Right atrium auricular region (tissue), 2 donors: ENCODE data around the gene GREM2. TPM values are rescaled to one million over a fixed set of nuclear protein-coding genes. Genes with fewer than 3 reads are reported as not detected.

ENCODE experiments used
- DNase-seq: peaks from one replicate; pipeline ENCODE4 v3.0.0-alpha.2; 2019; ENCODE audit warnings: low spot score
- H3K27ac ChIP-seq, 2 donors: fragments of 200-600 bp; sonication (generic); 1 replicate in 1 of 2; 2 replicates in 1 of 2; pipeline ENCODE4 v1.5.1; 2016 to 2019
- H3K27me3 ChIP-seq, 2 donors: fragments of 200-600 bp; sonication (generic); one replicate each; pipeline versions ENCODE4 v1.5.1 to v1.6.0; 2017 to 2019
- H3K36me3 ChIP-seq: fragments of 200-600 bp; sonication (generic); one replicate; pipeline ENCODE4 v1.5.1; 2016
- H3K4me1 ChIP-seq, 2 donors: fragments of 200-600 bp; sonication (generic); one replicate each; pipeline versions ENCODE4 v1.5.1 to v1.6.0; 2017 to 2019
- H3K4me3 ChIP-seq, 2 donors: fragments of 200-600 bp; sonication (generic); 1 replicate in 1 of 2; 2 replicates in 1 of 2; pipeline ENCODE4 v1.5.1; 2017 to 2019; ENCODE audit warnings: mild to moderate bottlenecking in 1 of 2, moderate library complexity in 1 of 2
- H3K9me3 ChIP-seq, 2 donors: fragments of 200-600 bp; sonication (generic); one replicate each; pipeline ENCODE4 v1.5.1; 2019
- CTCF ChIP-seq, 2 donors: fragments of 200-600 bp; sonication (generic); IDR thresholded peaks; one replicate each; pipeline ENCODE4 v1.5.1; 2019; ENCODE audit warnings: antibody characterized with exemption in 2 of 2
- total RNA-seq, 2 donors: library from RNA; depleted of rRNA; stranded (reverse); fragments of >200 nt; gene quantifications; one replicate each; pipeline ENCODE4 v1.1.0, GENCODE V29; 2016

Gene GREM2
- total RNA-seq, 2 donors from 2014 or later, result not detected

DNA sequence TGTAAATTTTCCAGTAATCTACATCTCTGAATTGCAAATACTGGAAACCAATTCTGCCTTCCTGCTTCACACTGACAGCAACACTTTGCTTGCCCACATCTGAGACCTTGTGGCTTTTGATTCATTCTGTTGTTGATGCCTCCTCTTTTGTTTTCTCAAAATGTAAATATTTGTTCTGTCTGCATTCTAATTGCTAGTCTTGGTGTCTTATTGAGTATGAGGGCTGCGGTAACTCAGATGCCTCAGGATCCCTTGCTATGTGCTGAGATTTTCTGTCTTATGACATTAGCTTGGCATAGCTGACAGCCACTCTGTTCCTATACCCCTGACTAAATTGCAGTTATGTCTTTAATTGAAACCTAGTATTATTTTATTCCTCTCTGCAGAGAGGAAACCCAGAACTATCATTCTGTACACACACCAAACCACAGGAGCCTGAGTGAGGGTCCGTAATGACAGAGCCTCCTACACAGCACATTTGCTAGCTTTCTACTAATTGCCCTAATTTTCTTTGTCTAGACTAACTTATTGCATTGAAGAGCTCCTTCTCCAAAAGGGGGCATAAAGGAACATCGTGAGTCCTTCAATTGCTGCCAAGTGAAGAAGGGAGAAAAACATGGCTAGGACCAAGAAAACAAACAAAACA lies 72.1 kb downstream of the GREM2 start:
- no peaks in the 10 kb centered on the region for H3K27me3 ChIP-seq
- H3K4me3 ChIP-seq, result no peak overlapping the region
- H3K4me1 ChIP-seq, result no peaks in the 10 kb centered on the region
- DNase-seq, result no peak
- H3K9me3 ChIP-seq, result no peaks in the 10 kb centered on the region
- no peaks in the 10 kb centered on the region for H3K36me3 ChIP-seq
- no peak for TF ChIP-seq CTCF (IDR thresholded peaks at IDR 0.05)
- no peak overlapping the region for H3K27ac ChIP-seq

DNA sequence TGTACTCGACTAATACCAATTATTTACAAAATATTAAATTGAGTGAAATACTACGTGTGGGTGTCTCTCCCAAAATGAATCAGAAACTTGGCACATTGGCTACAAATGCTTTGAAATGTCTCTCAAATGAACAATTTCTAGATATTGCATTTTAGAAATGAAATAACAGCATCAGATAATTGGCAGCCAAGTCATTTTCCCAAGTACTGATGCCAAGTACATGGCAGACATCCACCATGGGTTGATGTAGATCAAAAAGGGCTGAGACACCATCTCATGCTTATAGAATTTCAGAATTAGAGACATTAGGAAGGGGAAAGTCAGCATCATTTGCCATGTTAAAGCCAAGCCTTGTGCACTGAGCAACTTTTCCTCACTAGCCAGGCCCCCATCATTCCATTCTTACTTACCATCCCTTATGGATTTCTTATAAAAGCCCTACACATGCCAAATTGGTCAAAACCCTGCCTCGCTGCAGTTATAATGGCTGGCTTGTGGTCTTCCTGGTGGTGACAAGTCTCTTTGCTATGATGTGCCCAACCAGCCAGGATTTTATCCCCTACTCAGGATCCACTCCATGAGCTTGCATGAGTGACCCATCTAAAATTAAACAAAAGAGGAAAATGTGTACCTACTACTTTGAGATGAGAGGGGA lies 73.1 kb downstream of the GREM2 start:
- no peak overlapping the region for H3K27ac ChIP-seq
- no peak for TF ChIP-seq CTCF (IDR thresholded peaks at IDR 0.05)
- H3K9me3 ChIP-seq, result no peaks in the 10 kb centered on the region
- no peak for DNase-seq
- H3K4me1 ChIP-seq, result no peaks in the 10 kb centered on the region
- no peaks in the 10 kb centered on the region for H3K27me3 ChIP-seq
- H3K36me3 ChIP-seq, result no peaks in the 10 kb centered on the region
- H3K4me3 ChIP-seq, result no peak overlapping the region

DNA sequence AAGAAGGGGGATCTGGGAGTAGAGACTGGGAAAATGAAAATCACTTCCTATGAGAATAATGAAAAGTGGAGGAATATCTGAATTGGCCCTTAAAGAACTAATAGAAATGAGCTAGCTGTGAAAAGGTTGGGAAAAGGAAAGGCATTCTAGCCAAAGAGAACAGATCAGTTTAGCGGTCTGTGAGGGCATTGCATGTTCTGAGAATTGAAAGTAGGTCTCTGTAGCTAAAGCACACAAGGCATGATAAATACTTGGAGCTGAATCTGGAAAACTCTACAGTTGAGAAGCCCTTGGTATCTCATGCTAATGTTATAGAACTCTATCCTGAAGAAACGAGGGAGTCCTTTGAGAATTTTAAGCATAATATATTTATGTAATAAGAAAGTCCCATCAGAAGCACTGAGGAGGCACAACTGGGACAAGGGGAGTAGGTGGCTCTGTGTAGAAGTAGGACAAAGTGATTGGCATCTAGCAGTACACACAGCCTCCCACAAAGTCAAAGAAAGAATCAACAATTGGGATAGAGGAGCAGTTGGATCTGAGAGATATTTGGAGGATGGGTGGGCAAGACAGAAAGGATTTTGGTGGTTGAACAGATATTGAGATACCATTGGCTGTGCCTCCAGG lies 78.7 kb downstream of the GREM2 start:
- H3K4me1 ChIP-seq, result no peaks in the 10 kb centered on the region
- no peak overlapping the region for H3K4me3 ChIP-seq
- H3K36me3 ChIP-seq, result no peaks in the 10 kb centered on the region
- no peak overlapping the region for H3K27ac ChIP-seq
- no peak for TF ChIP-seq CTCF (IDR thresholded peaks at IDR 0.05)
- H3K9me3 ChIP-seq, result no peaks in the 10 kb centered on the region
- H3K27me3 ChIP-seq, result no peaks in the 10 kb centered on the region
- no peak for DNase-seq

- Histone ChIP-seq H3K4me1 (peaks cover 0 to 5% of the 10 kb centered on the region in 2 donors), H3K27ac (no peak overlapping the region), H3K36me3 (no peaks in the 10 kb centered on the region), H3K9me3 (no peaks in the 10 kb centered on the region), H3K27me3 (no peaks in the 10 kb centered on the region), H3K4me3 (no peak overlapping the region)
- no peak for DNase-seq
- TF ChIP-seq CTCF (IDR thresholded peaks at IDR 0.05), result no peak
Observed at GRCh38 chr1:240528591-240528990, 83.4 kb downstream of the GREM2 start.

DNA sequence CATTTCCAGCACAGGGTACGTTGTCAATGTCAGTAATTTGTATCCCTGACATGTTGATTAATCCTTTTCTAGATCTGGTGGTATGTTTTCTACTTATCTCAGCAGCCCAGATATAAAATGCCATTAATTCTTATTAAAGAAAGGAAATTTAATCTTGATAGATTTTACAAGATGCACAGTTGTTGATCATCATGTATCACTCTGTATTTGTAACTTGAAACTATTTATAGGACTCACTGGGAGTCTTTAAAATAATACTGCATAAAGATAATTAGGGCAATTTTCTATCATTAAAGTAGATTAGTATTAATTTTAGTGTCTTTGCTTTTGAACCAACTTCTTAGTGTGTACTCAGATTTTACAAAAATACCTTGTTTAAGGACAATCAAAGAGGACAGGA lies 84.9 kb downstream of the GREM2 start:
- Histone ChIP-seq H3K27ac (no peak overlapping the region), H3K36me3 (no peaks in the 10 kb centered on the region), H3K4me3 (no peak overlapping the region), H3K4me1 (peaks cover 0 to 5% of the 10 kb centered on the region in 2 donors), H3K9me3 (no peaks in the 10 kb centered on the region), H3K27me3 (no peaks in the 10 kb centered on the region)
- no peak for TF ChIP-seq CTCF (IDR thresholded peaks at IDR 0.05)
- DNase-seq, result no peak
